GM12878 (cell line): ENCODE measurements around the gene RORC. TPM values are rescaled to one million over a fixed set of nuclear protein-coding genes. Genes with fewer than 3 reads are reported as not detected.

Source experiments
- ATAC-seq: fragments of 200-7000 bp; cut with Tn5 transposase; 3 replicates; pipeline ENCODE4 v1.9.1; 2020; ENCODE audit warnings: mild to moderate bottlenecking, moderate library complexity
- BruUV-seq: library from RNA; stranded (reverse); fragments of 400-500 nt; replicated peaks from 2 replicates; lab custom pipeline; 2021; lab: Mats Ljungman, UMichigan
- CTCF ChIA-PET: fragments of 300-600 bp; sonication (Branson Sonifier 250); formaldehyde crosslinking; extraction: SDS; loops from one replicate; lab custom pipeline; 2021; ENCODE audit warnings: inconsistent platforms; lab: Yijun Ruan, JAX
- POLR2A ChIA-PET: fragments of 350-600 bp; formaldehyde crosslinking; extraction: SDS; loops from one replicate; lab custom pipeline; 2021; ENCODE audit warnings: inconsistent platforms; lab: Charles Lee
- RAD21 ChIA-PET: fragments of 300-600 bp; sonication (Branson Sonifier 250); formaldehyde crosslinking; loops from one replicate; lab custom pipeline; 2023; ENCODE audit warnings: antibody characterized with exemption; ENCODE audit not compliant: unreplicated experiment; lab: Charles Lee
- SMC1A ChIA-PET: fragments of 300-600 bp; sonication (Branson Sonifier 250); formaldehyde crosslinking; loops from one replicate; lab custom pipeline; 2023; ENCODE audit not compliant: unreplicated experiment, uncharacterized antibody; lab: Charles Lee
- DNase-seq: peaks from one replicate; pipeline ENCODE4 v3.0.0-alpha.2; 2011; ENCODE audit warnings: low read depth, low spot score
- FAIRE-seq: peaks from 3 replicates; lab custom pipeline; 2011; peaks lifted over from hg19 to GRCh38; lab: Jason Lieb, UNC
- H2AFZ ChIP-seq: 2 replicates; pipeline ENCODE4 v1.6.0; 2011; ENCODE audit warnings: low read depth, low read length, control low read depth; ENCODE audit not compliant: control insufficient read depth
- H3K27ac ChIP-seq: 2 replicates; pipeline ENCODE4 v1.5.1; 2011; ENCODE audit warnings: control low read depth; ENCODE audit not compliant: control insufficient read depth, insufficient read depth
- H3K27me3 ChIP-seq, 2 experiments: replicated peaks in 1 of 2; 2 replicates each; pipeline versions ENCODE4 v1.6.0 to v1.6.1; 2011; ENCODE audit warnings: low read length in 1 of 2; ENCODE audit not compliant: control insufficient read depth in 2 of 2, insufficient read depth in 2 of 2
- H3K36me3 ChIP-seq, 2 experiments: 2 replicates each; pipeline ENCODE4 v1.5.1; 2011; ENCODE audit warnings: low read length in 1 of 2; ENCODE audit not compliant: control insufficient read depth in 2 of 2, insufficient read depth in 2 of 2
- H3K4me1 ChIP-seq: 2 replicates; pipeline ENCODE4 v1.6.1; 2011; ENCODE audit warnings: mild to moderate bottlenecking, low read length, moderate library complexity, mixed read lengths; ENCODE audit not compliant: control insufficient read depth, insufficient read depth
- H3K4me2 ChIP-seq: 2 replicates; pipeline ENCODE4 v1.6.0; 2011; ENCODE audit warnings: control low read depth; ENCODE audit not compliant: control insufficient read depth, insufficient read depth
- H3K4me3 ChIP-seq: fragments of 200-600 bp; sonication (generic); 2 replicates; pipeline ENCODE4 v1.5.1; 2016
- H3K79me2 ChIP-seq: 2 replicates; pipeline ENCODE4 v1.6.0; 2011; ENCODE audit warnings: low read length; ENCODE audit not compliant: control insufficient read depth, insufficient read depth
- H3K9ac ChIP-seq: 2 replicates; pipeline ENCODE4 v1.8.0; 2011; ENCODE audit warnings: low read length, control low read depth, mixed read lengths; ENCODE audit not compliant: control insufficient read depth, insufficient read depth
- H3K9me3 ChIP-seq: replicated peaks from 3 replicates; pipeline ENCODE4 v1.5.1; 2011; ENCODE audit warnings: mild to moderate bottlenecking, low read length; ENCODE audit not compliant: control insufficient read depth, insufficient read depth
- H4K20me1 ChIP-seq: 2 replicates; pipeline ENCODE4 v1.6.0; 2011; ENCODE audit not compliant: control insufficient read depth, insufficient read depth
- EZH2 ChIP-seq: IDR thresholded peaks from 2 replicates; pipeline ENCODE4 v1.6.1; 2012; ENCODE audit warnings: low read depth, mild to moderate bottlenecking, control low read depth, inconsistent platforms, low read length, borderline replicate concordance; ENCODE audit not compliant: control insufficient read depth
- HCFC1 ChIP-seq: fragments of 150-350 bp; IDR thresholded peaks from 2 replicates; pipeline ENCODE4 v1.6.1; 2014; ENCODE audit warnings: low read length
- KAT2A ChIP-seq: conservative IDR thresholded peaks from 2 replicates; pipeline ENCODE4 v1.6.1; 2011; ENCODE audit warnings: low read depth, low read length; ENCODE audit not compliant: control insufficient read depth
- MTA3 ChIP-seq: IDR thresholded peaks from 2 replicates; pipeline ENCODE4 v1.6.1; 2012; ENCODE audit warnings: low read length, inconsistent platforms, borderline replicate concordance
- SIX5 ChIP-seq: IDR thresholded peaks from 2 replicates; pipeline ENCODE4 v1.6.1; 2011; ENCODE audit warnings: mild to moderate bottlenecking, low read depth, low read length, moderate library complexity; ENCODE audit not compliant: severe bottlenecking
- SMAD5 ChIP-seq: IDR thresholded peaks from 2 replicates; pipeline ENCODE4 v1.6.1; 2016; ENCODE audit warnings: antibody characterized with exemption, low read depth
- STAT3 ChIP-seq: IDR thresholded peaks from 2 replicates; pipeline ENCODE4 v1.6.1; 2011; ENCODE audit warnings: low read depth, low read length, improper control_type of control experiment
- TCF7 ChIP-seq: IDR thresholded peaks from 2 replicates; pipeline ENCODE4 v1.6.1; 2014; ENCODE audit warnings: antibody characterized with exemption, borderline replicate concordance
- in situ Hi-C: fragments of 300-500 bp; cut with MboI; formaldehyde crosslinking; loops from 9 replicates; pipeline ENCODE4 v1.14.3; 2018; ENCODE audit warnings: mixed read lengths
- intact Hi-C: fragments of 100-400 bp; cut with micrococcal nuclease; formaldehyde crosslinking; loops from one replicate; pipeline ENCODE4 v1.14.2; 2022; ENCODE audit not compliant: unreplicated experiment
- polyA plus RNA-seq, 11 experiments: library from polyadenylated mRNA; depleted of rRNA in 4 of 11; unstranded in 6 of 11; stranded (reverse) in 5 of 11; fragments of >200 nt; fragmentation: Nextera tagmentation in 4 of 11; fragmentation: Illumina TruSeq in 1 of 11; extraction: Ambion mirVana in 4 of 11; extraction: Trizol in 1 of 11; gene quantifications; 1 replicate in 1 of 11; 2 replicates in 10 of 11; pipeline versions ENCODE4 v1.2.1 to v1.2.3, GENCODE V29; 2011 to 2016; ENCODE audit warnings: inconsistent platforms in 2 of 11, missing spikeins in 2 of 11, low read depth in 1 of 11
- total RNA-seq, 4 experiments: library from RNA; depleted of rRNA in 3 of 4; stranded (reverse); fragments of >200 nt in 3 of 4; fragmentation: Illumina TruSeq in 1 of 4; extraction: Trizol in 1 of 4; gene quantifications; 2 replicates each; pipeline versions ENCODE4 v1.2.1 to v1.2.3, GENCODE V29; 2013 to 2021
- TF ChIP-seq, protein P1 (sequence below): fragments of 450-650 bp; IDR thresholded peaks from 2 replicates; pipeline ENCODE4 v1.6.1; 2017; ENCODE audit warnings: mild to moderate bottlenecking, moderate library complexity
- TF ChIP-seq, protein P2 (sequence below): fragments of 450-650 bp; IDR thresholded peaks from 2 replicates; pipeline ENCODE4 v1.6.1; 2018; ENCODE audit warnings: borderline replicate concordance, mild to moderate bottlenecking; ENCODE audit not compliant: partially characterized antibody

The RORC gene
- total and polyA plus RNA-seq, 10 of the 15 experiments (the other 5 are each of a cell fraction or from before 2014, with no cell fraction given) = not detected

DNA sequence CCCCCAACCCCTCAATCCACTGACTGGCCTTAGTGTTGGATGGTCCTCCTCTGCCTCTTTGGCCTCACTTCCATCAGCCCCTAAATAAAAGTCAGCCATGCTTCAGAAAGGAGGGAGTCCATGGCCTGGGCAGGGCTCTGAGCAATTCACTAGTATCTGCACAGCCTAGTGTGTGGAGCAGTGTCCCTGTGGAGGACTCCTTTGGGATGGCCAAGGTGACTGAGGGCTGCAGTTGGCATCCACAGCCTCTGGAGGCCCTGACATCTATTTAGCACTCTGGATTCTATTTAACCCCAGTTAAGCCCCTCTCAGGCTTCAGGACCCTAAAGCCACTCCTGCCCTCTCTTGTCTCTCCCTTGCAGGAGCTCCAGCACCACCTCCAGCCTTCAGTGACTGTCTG is 18.3 kb upstream of the RORC start:
- no TSS peak for BruUV-seq
- Histone ChIP-seq H3K4me1 (no peaks in the 10 kb centered on the region), H2AFZ (no peak overlapping the region), H3K4me2 (no peak overlapping the region), H3K9ac (no peak overlapping the region), H3K27me3 (peaks cover 0 to 3% of the 10 kb centered on the region in 2 experiments; a peak in 1 of 4 replicates), H3K27ac (no peak overlapping the region), H3K4me3 (no peak overlapping the region), H4K20me1 (no peaks in the 10 kb centered on the region), H3K79me2 (no peaks in the 10 kb centered on the region), H3K9me3 (no peaks in the 10 kb centered on the region), H3K36me3 (no peaks in the 10 kb centered on the region)
- POLR2A ChIA-PET = no interaction called here
- SMC1A ChIA-PET = interaction anchor here (1.3 to 1.8 kb wide), 2 partner anchors 10 to 28 kb away, joined by 4 to 6 read pairs; partner anchors contain the start of gene C2CD4D
- RAD21 ChIA-PET = no interaction called here
- CTCF ChIA-PET = interaction anchor here (1.0 kb wide), 1 partner anchor 10 kb away, joined by 3 read pairs; the partner anchor contains the start of gene C2CD4D
- intact Hi-C loops = no loop called here
- ATAC-seq (no peak), DNase-seq (no peak), FAIRE-seq (no peak)
- in situ Hi-C loops = no loop called here
- TF ChIP-seq STAT3 = no peak
- TF ChIP-seq KAT2A = no peak
- TF ChIP-seq HCFC1 = no peak
- TF ChIP-seq SMAD5 = no peak
- TF ChIP-seq SIX5 = no peak
- TF ChIP-seq, protein P1, sequence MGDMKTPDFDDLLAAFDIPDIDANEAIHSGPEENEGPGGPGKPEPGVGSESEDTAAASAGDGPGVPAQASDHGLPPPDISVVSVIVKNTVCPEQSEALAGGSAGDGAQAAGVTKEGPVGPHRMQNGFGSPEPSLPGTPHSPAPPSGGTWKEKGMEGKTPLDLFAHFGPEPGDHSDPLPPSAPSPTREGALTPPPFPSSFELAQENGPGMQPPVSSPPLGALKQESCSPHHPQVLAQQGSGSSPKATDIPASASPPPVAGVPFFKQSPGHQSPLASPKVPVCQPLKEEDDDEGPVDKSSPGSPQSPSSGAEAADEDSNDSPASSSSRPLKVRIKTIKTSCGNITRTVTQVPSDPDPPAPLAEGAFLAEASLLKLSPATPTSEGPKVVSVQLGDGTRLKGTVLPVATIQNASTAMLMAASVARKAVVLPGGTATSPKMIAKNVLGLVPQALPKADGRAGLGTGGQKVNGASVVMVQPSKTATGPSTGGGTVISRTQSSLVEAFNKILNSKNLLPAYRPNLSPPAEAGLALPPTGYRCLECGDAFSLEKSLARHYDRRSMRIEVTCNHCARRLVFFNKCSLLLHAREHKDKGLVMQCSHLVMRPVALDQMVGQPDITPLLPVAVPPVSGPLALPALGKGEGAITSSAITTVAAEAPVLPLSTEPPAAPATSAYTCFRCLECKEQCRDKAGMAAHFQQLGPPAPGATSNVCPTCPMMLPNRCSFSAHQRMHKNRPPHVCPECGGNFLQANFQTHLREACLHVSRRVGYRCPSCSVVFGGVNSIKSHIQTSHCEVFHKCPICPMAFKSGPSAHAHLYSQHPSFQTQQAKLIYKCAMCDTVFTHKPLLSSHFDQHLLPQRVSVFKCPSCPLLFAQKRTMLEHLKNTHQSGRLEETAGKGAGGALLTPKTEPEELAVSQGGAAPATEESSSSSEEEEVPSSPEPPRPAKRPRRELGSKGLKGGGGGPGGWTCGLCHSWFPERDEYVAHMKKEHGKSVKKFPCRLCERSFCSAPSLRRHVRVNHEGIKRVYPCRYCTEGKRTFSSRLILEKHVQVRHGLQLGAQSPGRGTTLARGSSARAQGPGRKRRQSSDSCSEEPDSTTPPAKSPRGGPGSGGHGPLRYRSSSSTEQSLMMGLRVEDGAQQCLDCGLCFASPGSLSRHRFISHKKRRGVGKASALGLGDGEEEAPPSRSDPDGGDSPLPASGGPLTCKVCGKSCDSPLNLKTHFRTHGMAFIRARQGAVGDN = no peak
- TF ChIP-seq TCF7 = no peak
- no peak for TF ChIP-seq EZH2
- TF ChIP-seq, protein P2, sequence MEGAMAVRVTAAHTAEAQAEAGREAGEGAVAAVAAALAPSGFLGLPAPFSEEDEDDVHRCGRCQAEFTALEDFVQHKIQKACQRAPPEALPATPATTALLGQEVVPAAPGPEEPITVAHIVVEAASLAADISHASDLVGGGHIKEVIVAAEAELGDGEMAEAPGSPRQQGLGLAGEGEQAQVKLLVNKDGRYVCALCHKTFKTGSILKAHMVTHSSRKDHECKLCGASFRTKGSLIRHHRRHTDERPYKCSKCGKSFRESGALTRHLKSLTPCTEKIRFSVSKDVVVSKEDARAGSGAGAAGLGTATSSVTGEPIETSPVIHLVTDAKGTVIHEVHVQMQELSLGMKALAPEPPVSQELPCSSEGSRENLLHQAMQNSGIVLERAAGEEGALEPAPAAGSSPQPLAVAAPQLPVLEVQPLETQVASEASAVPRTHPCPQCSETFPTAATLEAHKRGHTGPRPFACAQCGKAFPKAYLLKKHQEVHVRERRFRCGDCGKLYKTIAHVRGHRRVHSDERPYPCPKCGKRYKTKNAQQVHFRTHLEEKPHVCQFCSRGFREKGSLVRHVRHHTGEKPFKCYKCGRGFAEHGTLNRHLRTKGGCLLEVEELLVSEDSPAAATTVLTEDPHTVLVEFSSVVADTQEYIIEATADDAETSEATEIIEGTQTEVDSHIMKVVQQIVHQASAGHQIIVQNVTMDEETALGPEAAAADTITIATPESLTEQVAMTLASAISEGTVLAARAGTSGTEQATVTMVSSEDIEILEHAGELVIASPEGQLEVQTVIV = no peak
- no peak for TF ChIP-seq MTA3
